K562 (cell line): ENCODE data around the gene RNF4. TPM values are rescaled to one million over a fixed set of nuclear protein-coding genes. Genes with fewer than 3 reads are reported as not detected.

Experiments
- CBX1 ChIP-seq: sonication (generic); IDR thresholded peaks from 2 replicates; pipeline ENCODE4 v1.6.1; 2016; ENCODE audit warnings: antibody characterized with exemption, low read depth, mild to moderate bottlenecking
- JUNB ChIP-seq: fragments of 450-650 bp; formaldehyde crosslinking; conservative IDR thresholded peaks from 2 replicates; pipeline ENCODE4 v1.4.0; 2020; ENCODE audit warnings: mild to moderate bottlenecking
- KAT7 ChIP-seq: sonication (generic); formaldehyde crosslinking; IDR thresholded peaks from 2 replicates; pipeline ENCODE4 v1.8.0; 2022; ENCODE audit warnings: missing genetic modification reagents, mild to moderate bottlenecking, borderline replicate concordance
- MCM2 ChIP-seq: fragments of 450-650 bp; IDR thresholded peaks from 2 replicates; pipeline ENCODE4 v1.6.1; 2017; ENCODE audit warnings: low read depth, mild to moderate bottlenecking
- MECOM ChIP-seq: fragments of 250-450 bp; sonication (Bioruptor Pico); IDR thresholded peaks from 2 replicates; pipeline ENCODE4 v1.8.0; 2022; ENCODE audit warnings: inconsistent platforms
- NONO ChIP-seq, 2 experiments: fragments of 200-400 bp in 1 of 2; fragments of 450-650 bp in 1 of 2; formaldehyde crosslinking in 1 of 2; IDR thresholded peaks; 2 replicates each; pipeline ENCODE4 v1.6.1; 2017; ENCODE audit warnings: low read depth in 2 of 2, mild to moderate bottlenecking in 2 of 2, moderate library complexity in 2 of 2, low read length in 1 of 2
- SMARCE1 ChIP-seq: fragments of 450-650 bp; IDR thresholded peaks from 2 replicates; pipeline ENCODE4 v1.7.1; 2016; ENCODE audit warnings: mild to moderate bottlenecking
- SP1 ChIP-seq: sonication (generic); formaldehyde crosslinking; IDR thresholded peaks from 2 replicates; pipeline ENCODE4 v1.8.1; 2022; ENCODE audit warnings: mild to moderate bottlenecking, missing genetic modification reagents
- ZNF23 ChIP-seq: fragments of 250-450 bp; sonication (Bioruptor Pico); IDR thresholded peaks from 2 replicates; pipeline ENCODE4 v1.4.0; 2020; ENCODE audit warnings: mild to moderate bottlenecking
- ZNF316 ChIP-seq: fragments of 450-650 bp; IDR thresholded peaks from 2 replicates; pipeline ENCODE4 v1.6.1; 2016
- ZNF324 ChIP-seq: fragments of 250-450 bp; sonication (Bioruptor Pico); IDR thresholded peaks from 2 replicates; pipeline ENCODE4 v1.4.0; 2020; ENCODE audit warnings: mild to moderate bottlenecking
- ZNF583 ChIP-seq: fragments of 250-450 bp; sonication (Bioruptor Pico); IDR thresholded peaks from 2 replicates; pipeline ENCODE4 v1.4.0; 2020
- ZNF584 ChIP-seq: fragments of 200-800 bp; sonication (Bioruptor generic); IDR thresholded peaks from 2 replicates; pipeline ENCODE4 v1.6.1; 2016; ENCODE audit warnings: low read depth, mild to moderate bottlenecking, missing genetic modification characterization, missing compliant biosample characterization
- ZNF668 ChIP-seq: fragments of 250-450 bp; sonication (Bioruptor Pico); IDR thresholded peaks from 2 replicates; pipeline ENCODE4 v1.8.0; 2022; ENCODE audit warnings: mild to moderate bottlenecking, inconsistent platforms
- ZNF695 ChIP-seq: fragments of 450-650 bp; formaldehyde crosslinking; IDR thresholded peaks from 2 replicates; pipeline ENCODE4 v1.4.0; 2020; ENCODE audit warnings: mild to moderate bottlenecking, moderate library complexity
- polyA plus RNA-seq, 8 experiments: library from polyadenylated mRNA; depleted of rRNA in 4 of 8; stranded (reverse) in 5 of 8; unstranded in 3 of 8; fragments of >200 nt; fragmentation: Nextera tagmentation in 2 of 8; fragmentation: Illumina TruSeq in 1 of 8; extraction: Ambion mirVana in 2 of 8; extraction: Trizol in 1 of 8; gene quantifications; 2 replicates each; pipeline versions ENCODE4 v1.2.1 to v1.2.3, GENCODE V29; 2011 to 2014; ENCODE audit warnings: inconsistent platforms in 1 of 8, missing spikeins in 1 of 8
- total RNA-seq, 7 experiments: library from RNA; depleted of rRNA in 6 of 7; stranded (reverse); fragments of >200 nt in 6 of 7; fragmentation: Illumina TruSeq in 2 of 7; extraction: Trizol in 2 of 7; gene quantifications; 2 replicates each; pipeline versions ENCODE4 v1.2.1 to v1.2.3, GENCODE V29; 2011 to 2021; ENCODE audit warnings: low replicate concordance in 1 of 7
- TF ChIP-seq, protein P1 (sequence below): fragments of 450-650 bp; IDR thresholded peaks from 2 replicates; pipeline ENCODE4 v1.6.1; 2016; ENCODE audit warnings: mild to moderate bottlenecking, moderate library complexity
- TF ChIP-seq, protein P2 (sequence below): fragments of 450-650 bp; formaldehyde crosslinking; IDR thresholded peaks from 2 replicates; pipeline ENCODE4 v1.4.0; 2022; ENCODE audit warnings: missing genetic modification characterization
- TF ChIP-seq, protein P3 (sequence below): sonication (generic); formaldehyde crosslinking; IDR thresholded peaks from 2 replicates; pipeline ENCODE4 v1.9.0; 2022; ENCODE audit warnings: mild to moderate bottlenecking, missing genetic modification reagents

RNF4 gene
- total and polyA plus RNA-seq, 9 of the 15 experiments (the other 6 are each of a cell fraction or from before 2014, with no cell fraction given) = 19.2 to 59.3 (median 44.8) TPM

DNA sequence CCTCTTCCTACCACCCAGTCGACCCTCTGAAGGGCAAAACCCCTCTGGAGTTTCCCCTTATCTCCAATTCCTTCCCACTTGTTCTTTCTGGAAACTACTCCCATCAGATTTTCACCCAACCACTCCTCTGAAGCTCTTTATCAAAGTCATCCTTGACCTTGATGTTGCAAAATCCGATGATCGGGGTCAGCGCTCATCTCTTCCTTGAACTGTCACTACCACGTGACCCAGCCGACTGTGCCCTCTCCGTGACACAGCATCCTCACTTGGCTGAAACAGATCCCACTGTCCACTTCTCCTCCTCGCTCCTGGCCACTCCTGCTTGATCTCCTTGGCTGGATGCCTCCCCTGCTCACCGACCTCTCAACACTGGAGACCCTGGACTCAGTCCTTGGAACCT lies 49.1 kb upstream of the RNF4 start (continued):
- TF ChIP-seq ZNF695 (CRISPR knock-in tag) = no peak
- no peak for TF ChIP-seq ZNF324 (CRISPR knock-in tag)
- TF ChIP-seq SMARCE1 = no peak
- peak; percentile 89 for TF ChIP-seq MECOM (CRISPR knock-in tag)
- TF ChIP-seq KAT7 (CRISPR knock-in tag) = no peak
- no peak for TF ChIP-seq CBX1
- no peak for TF ChIP-seq JUNB (CRISPR knock-in tag)
- TF ChIP-seq ZNF584 (CRISPR knock-in tag) = no peak
- peak; percentile 49 for TF ChIP-seq ZNF316
- TF ChIP-seq ZNF583 = no peak
- TF ChIP-seq SP1 = no peak
- TF ChIP-seq, protein P1, sequence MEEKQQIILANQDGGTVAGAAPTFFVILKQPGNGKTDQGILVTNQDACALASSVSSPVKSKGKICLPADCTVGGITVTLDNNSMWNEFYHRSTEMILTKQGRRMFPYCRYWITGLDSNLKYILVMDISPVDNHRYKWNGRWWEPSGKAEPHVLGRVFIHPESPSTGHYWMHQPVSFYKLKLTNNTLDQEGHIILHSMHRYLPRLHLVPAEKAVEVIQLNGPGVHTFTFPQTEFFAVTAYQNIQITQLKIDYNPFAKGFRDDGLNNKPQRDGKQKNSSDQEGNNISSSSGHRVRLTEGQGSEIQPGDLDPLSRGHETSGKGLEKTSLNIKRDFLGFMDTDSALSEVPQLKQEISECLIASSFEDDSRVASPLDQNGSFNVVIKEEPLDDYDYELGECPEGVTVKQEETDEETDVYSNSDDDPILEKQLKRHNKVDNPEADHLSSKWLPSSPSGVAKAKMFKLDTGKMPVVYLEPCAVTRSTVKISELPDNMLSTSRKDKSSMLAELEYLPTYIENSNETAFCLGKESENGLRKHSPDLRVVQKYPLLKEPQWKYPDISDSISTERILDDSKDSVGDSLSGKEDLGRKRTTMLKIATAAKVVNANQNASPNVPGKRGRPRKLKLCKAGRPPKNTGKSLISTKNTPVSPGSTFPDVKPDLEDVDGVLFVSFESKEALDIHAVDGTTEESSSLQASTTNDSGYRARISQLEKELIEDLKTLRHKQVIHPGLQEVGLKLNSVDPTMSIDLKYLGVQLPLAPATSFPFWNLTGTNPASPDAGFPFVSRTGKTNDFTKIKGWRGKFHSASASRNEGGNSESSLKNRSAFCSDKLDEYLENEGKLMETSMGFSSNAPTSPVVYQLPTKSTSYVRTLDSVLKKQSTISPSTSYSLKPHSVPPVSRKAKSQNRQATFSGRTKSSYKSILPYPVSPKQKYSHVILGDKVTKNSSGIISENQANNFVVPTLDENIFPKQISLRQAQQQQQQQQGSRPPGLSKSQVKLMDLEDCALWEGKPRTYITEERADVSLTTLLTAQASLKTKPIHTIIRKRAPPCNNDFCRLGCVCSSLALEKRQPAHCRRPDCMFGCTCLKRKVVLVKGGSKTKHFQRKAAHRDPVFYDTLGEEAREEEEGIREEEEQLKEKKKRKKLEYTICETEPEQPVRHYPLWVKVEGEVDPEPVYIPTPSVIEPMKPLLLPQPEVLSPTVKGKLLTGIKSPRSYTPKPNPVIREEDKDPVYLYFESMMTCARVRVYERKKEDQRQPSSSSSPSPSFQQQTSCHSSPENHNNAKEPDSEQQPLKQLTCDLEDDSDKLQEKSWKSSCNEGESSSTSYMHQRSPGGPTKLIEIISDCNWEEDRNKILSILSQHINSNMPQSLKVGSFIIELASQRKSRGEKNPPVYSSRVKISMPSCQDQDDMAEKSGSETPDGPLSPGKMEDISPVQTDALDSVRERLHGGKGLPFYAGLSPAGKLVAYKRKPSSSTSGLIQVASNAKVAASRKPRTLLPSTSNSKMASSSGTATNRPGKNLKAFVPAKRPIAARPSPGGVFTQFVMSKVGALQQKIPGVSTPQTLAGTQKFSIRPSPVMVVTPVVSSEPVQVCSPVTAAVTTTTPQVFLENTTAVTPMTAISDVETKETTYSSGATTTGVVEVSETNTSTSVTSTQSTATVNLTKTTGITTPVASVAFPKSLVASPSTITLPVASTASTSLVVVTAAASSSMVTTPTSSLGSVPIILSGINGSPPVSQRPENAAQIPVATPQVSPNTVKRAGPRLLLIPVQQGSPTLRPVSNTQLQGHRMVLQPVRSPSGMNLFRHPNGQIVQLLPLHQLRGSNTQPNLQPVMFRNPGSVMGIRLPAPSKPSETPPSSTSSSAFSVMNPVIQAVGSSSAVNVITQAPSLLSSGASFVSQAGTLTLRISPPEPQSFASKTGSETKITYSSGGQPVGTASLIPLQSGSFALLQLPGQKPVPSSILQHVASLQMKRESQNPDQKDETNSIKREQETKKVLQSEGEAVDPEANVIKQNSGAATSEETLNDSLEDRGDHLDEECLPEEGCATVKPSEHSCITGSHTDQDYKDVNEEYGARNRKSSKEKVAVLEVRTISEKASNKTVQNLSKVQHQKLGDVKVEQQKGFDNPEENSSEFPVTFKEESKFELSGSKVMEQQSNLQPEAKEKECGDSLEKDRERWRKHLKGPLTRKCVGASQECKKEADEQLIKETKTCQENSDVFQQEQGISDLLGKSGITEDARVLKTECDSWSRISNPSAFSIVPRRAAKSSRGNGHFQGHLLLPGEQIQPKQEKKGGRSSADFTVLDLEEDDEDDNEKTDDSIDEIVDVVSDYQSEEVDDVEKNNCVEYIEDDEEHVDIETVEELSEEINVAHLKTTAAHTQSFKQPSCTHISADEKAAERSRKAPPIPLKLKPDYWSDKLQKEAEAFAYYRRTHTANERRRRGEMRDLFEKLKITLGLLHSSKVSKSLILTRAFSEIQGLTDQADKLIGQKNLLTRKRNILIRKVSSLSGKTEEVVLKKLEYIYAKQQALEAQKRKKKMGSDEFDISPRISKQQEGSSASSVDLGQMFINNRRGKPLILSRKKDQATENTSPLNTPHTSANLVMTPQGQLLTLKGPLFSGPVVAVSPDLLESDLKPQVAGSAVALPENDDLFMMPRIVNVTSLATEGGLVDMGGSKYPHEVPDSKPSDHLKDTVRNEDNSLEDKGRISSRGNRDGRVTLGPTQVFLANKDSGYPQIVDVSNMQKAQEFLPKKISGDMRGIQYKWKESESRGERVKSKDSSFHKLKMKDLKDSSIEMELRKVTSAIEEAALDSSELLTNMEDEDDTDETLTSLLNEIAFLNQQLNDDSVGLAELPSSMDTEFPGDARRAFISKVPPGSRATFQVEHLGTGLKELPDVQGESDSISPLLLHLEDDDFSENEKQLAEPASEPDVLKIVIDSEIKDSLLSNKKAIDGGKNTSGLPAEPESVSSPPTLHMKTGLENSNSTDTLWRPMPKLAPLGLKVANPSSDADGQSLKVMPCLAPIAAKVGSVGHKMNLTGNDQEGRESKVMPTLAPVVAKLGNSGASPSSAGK = no peak
- TF ChIP-seq ZNF23 (CRISPR knock-in tag) = no peak
- TF ChIP-seq, protein P2, sequence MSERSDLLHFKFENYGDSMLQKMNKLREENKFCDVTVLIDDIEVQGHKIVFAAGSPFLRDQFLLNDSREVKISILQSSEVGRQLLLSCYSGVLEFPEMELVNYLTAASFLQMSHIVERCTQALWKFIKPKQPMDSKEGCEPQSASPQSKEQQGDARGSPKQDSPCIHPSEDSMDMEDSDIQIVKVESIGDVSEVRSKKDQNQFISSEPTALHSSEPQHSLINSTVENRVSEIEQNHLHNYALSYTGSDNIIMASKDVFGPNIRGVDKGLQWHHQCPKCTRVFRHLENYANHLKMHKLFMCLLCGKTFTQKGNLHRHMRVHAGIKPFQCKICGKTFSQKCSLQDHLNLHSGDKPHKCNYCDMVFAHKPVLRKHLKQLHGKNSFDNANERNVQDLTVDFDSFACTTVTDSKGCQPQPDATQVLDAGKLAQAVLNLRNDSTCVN (CRISPR knock-in tag) = no peak
- TF ChIP-seq ZNF668 (CRISPR knock-in tag) = no peak
- no peak for TF ChIP-seq NONO (IDR thresholded peaks at IDR 0.05; ENCODE audit: low read depth in 2 of 2, low read length in 1 of 2)
- TF ChIP-seq, protein P3, sequence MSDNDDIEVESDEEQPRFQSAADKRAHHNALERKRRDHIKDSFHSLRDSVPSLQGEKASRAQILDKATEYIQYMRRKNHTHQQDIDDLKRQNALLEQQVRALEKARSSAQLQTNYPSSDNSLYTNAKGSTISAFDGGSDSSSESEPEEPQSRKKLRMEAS (CRISPR knock-in tag) = no peak
- TF ChIP-seq MCM2 = no peak
